Osteoblast (primary cell): ENCODE measurements around the gene SGCD. TPM values are rescaled to one million over a fixed set of nuclear protein-coding genes. Genes with fewer than 3 reads are reported as not detected.

Experiments
- DNase-seq: peaks from one replicate; pipeline ENCODE4 v3.0.0; 2011; ENCODE audit warnings: low spot score, mixed read lengths; ENCODE audit not compliant: insufficient read length; ENCODE audit errors: missing footprints
- H2AFZ ChIP-seq: 2 replicates; pipeline ENCODE4 v1.6.0; 2011; ENCODE audit warnings: mild to moderate bottlenecking, low read length
- H3K27ac ChIP-seq: 2 replicates; pipeline ENCODE4 v1.5.1; 2011; ENCODE audit warnings: mild to moderate bottlenecking, low read depth, low read length, moderate library complexity
- H3K27me3 ChIP-seq: 2 replicates; pipeline ENCODE4 v1.6.0; 2012; ENCODE audit warnings: mild to moderate bottlenecking, control low read depth, inconsistent platforms, low read length, moderate library complexity; ENCODE audit not compliant: insufficient read depth
- H3K36me3 ChIP-seq: 2 replicates; pipeline ENCODE4 v1.5.1; 2011; ENCODE audit warnings: mild to moderate bottlenecking, low read length, control low read depth, moderate library complexity; ENCODE audit not compliant: insufficient read depth
- H3K4me1 ChIP-seq: 2 replicates; pipeline ENCODE4 v1.5.1; 2011; ENCODE audit warnings: mild to moderate bottlenecking, low read length, control low read depth, moderate library complexity; ENCODE audit not compliant: insufficient read depth
- H3K4me2 ChIP-seq: 2 replicates; pipeline ENCODE4 v1.6.0; 2011; ENCODE audit warnings: mild to moderate bottlenecking, low read length; ENCODE audit not compliant: insufficient read depth
- H3K4me3 ChIP-seq: fragments of 200-600 bp; sonication (generic); 3 replicates; pipeline ENCODE4 v1.5.1; 2012; ENCODE audit warnings: mild to moderate bottlenecking, low read length, inconsistent platforms; ENCODE audit not compliant: insufficient read depth
- H3K79me2 ChIP-seq: 2 replicates; pipeline ENCODE4 v1.6.0; 2012; ENCODE audit warnings: mild to moderate bottlenecking, low read length, control low read depth, inconsistent platforms; ENCODE audit not compliant: insufficient read depth
- H3K9me3 ChIP-seq: 2 replicates; pipeline ENCODE4 v1.5.1; 2011; ENCODE audit warnings: low read depth, low read length, control low read depth
- H4K20me1 ChIP-seq: 2 replicates; pipeline ENCODE4 v1.6.0; 2012; ENCODE audit warnings: mild to moderate bottlenecking, low read length, control low read depth; ENCODE audit not compliant: insufficient read depth
- total RNA-seq: library from RNA; depleted of rRNA; stranded (reverse); fragments of >200 nt; gene quantifications from 2 replicates; pipeline ENCODE4 v1.2.3, GENCODE V29; 2012
- TF ChIP-seq, protein P1 (sequence below): IDR thresholded peaks from 2 replicates; pipeline ENCODE4 v1.5.1; 2011; ENCODE audit warnings: mild to moderate bottlenecking, low read depth, low read length, moderate library complexity; ENCODE audit errors: extremely low read depth

Gene SGCD
- total RNA-seq, 1 donor = 27.1 TPM

DNA sequence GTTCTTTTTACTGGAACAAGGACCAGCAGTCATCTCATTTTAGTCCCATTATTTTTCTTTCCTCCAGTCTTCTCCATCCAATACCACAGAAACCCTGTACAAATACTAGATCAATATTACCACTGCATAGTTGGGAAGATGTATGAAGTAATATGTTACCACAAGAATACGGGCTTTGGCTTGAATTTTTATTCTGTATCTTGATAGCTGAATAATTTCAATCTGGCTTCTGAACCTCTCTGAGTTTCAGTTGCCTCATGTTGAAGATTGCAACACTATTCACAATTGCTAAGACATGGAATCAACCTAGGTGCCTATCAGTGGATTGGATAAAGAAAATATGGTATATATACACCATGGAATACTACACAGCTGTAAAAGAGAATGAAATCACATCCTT, 82.9 kb downstream of the SGCD start:
- no peaks in the 10 kb centered on the region for H3K9me3 ChIP-seq
- no peaks in the 10 kb centered on the region for H4K20me1 ChIP-seq
- H3K79me2 ChIP-seq = no peaks in the 10 kb centered on the region
- no peak overlapping the region for H2AFZ ChIP-seq
- no peak for DNase-seq
- no peak overlapping the region for H3K27ac ChIP-seq
- H3K4me1 ChIP-seq = peaks cover 6% of the 10 kb centered on the region
- TF ChIP-seq, protein P1, sequence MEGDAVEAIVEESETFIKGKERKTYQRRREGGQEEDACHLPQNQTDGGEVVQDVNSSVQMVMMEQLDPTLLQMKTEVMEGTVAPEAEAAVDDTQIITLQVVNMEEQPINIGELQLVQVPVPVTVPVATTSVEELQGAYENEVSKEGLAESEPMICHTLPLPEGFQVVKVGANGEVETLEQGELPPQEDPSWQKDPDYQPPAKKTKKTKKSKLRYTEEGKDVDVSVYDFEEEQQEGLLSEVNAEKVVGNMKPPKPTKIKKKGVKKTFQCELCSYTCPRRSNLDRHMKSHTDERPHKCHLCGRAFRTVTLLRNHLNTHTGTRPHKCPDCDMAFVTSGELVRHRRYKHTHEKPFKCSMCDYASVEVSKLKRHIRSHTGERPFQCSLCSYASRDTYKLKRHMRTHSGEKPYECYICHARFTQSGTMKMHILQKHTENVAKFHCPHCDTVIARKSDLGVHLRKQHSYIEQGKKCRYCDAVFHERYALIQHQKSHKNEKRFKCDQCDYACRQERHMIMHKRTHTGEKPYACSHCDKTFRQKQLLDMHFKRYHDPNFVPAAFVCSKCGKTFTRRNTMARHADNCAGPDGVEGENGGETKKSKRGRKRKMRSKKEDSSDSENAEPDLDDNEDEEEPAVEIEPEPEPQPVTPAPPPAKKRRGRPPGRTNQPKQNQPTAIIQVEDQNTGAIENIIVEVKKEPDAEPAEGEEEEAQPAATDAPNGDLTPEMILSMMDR = no peak
- H3K36me3 ChIP-seq = no peaks in the 10 kb centered on the region
- no peaks in the 10 kb centered on the region for H3K27me3 ChIP-seq
- no peak overlapping the region for H3K4me3 ChIP-seq
- no peak overlapping the region for H3K4me2 ChIP-seq

DNA sequence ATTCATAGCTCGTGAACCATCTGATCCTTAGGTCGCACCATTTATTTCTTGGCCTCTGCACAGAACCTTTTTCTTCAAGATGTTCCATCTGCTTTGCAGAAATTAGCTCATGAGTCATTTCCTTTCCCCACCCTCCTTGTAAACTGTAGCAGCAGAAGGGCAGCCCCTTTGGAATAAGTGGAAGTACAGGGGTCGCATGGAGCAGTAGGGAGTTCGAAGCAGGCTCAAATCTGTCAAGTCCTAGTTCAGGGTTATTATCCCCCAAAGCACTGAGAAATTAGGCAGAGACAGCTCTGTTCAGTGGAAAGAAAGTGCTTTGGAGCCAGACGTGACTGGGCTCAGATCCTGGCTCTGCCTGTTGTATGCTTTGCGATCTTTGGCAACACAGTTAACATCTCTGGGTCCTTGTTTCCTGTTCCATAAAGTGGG, 84.2 kb downstream of the SGCD start:
- H3K4me3 ChIP-seq = peak overlapping the region; percentile 48
- no peaks in the 10 kb centered on the region for H3K36me3 ChIP-seq
- no peaks in the 10 kb centered on the region for H3K79me2 ChIP-seq
- no peaks in the 10 kb centered on the region for H3K27me3 ChIP-seq
- no peaks in the 10 kb centered on the region for H4K20me1 ChIP-seq
- no peaks in the 10 kb centered on the region for H3K9me3 ChIP-seq
- no peak overlapping the region for H3K27ac ChIP-seq
- peak; percentile 66 for DNase-seq
- peaks cover 6% of the 10 kb centered on the region for H3K4me1 ChIP-seq
- TF ChIP-seq, protein P1 = no peak
- H2AFZ ChIP-seq = peak overlapping the region; percentile 64
- H3K4me2 ChIP-seq = peak overlapping the region; percentile 47

DNA sequence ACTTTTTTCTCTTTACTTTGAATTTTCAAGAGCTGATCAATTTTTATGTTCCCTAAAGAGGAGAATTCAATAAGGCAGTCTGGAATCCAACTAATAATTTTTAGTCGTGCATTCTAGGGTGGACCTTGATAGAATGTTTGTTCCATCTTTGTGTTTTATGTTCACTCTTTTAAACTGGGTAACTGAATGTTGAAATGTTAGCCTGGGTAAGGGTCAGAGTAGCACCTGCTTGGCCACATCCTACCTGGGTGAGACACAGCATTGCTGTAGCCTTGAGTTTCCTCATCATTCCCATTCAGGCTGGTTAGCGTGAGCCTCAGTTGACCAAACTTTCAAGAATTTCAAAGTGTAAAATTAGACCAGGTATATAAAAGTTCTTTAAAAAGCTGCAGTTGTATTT, 85.0 kb downstream of the SGCD start:
- peaks cover 6% of the 10 kb centered on the region for H3K4me1 ChIP-seq
- no peaks in the 10 kb centered on the region for H3K9me3 ChIP-seq
- H3K4me3 ChIP-seq = no peak overlapping the region
- H3K36me3 ChIP-seq = no peaks in the 10 kb centered on the region
- H3K79me2 ChIP-seq = no peaks in the 10 kb centered on the region
- H3K4me2 ChIP-seq = no peak overlapping the region
- TF ChIP-seq, protein P1 = no peak
- no peak for DNase-seq
- no peaks in the 10 kb centered on the region for H4K20me1 ChIP-seq
- no peaks in the 10 kb centered on the region for H3K27me3 ChIP-seq
- H2AFZ ChIP-seq = no peak overlapping the region
- H3K27ac ChIP-seq = no peak overlapping the region

DNA sequence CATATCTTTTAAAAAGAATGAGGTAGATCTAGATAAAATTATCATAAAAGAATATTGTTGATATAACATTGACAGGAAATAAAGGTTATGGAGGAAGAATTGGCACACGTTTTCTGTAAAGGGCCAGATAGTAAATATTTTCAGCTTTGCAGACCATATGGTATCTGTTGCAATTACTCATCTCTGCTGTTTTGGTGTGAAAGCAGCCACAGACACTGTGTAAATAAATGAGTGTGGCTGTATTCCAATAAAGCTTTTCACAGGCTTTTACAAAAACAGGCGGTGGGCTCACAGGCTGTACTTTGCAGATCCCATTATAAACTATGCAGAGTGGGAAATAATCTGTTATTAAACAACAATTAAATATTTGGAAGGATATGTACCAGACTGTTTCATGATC, 87.4 kb downstream of the SGCD start:
- no peaks in the 10 kb centered on the region for H3K79me2 ChIP-seq
- no peaks in the 10 kb centered on the region for H3K9me3 ChIP-seq
- no peak overlapping the region for H3K4me2 ChIP-seq
- no peak overlapping the region for H3K27ac ChIP-seq
- no peaks in the 10 kb centered on the region for H4K20me1 ChIP-seq
- H3K4me3 ChIP-seq = no peak overlapping the region
- H2AFZ ChIP-seq = no peak overlapping the region
- no peak for DNase-seq
- no peaks in the 10 kb centered on the region for H3K36me3 ChIP-seq
- H3K4me1 ChIP-seq = peaks cover 6% of the 10 kb centered on the region
- H3K27me3 ChIP-seq = no peaks in the 10 kb centered on the region
- TF ChIP-seq, protein P1 = no peak
